Pancreas (tissue), 10 donors: ENCODE data around the gene CLN5. TPM values are rescaled to one million over a fixed set of nuclear protein-coding genes. Genes with fewer than 3 reads are reported as not detected.
"Not testable (repeated sequence)": the region's sequence is repeated elsewhere in the genome, so short reads cannot be mapped to it uniquely, and the experiment has no call there.

Source experiments
- ATAC-seq, 4 donors: fragments of 200-7000 bp; cut with Tn5 transposase; one replicate each; pipeline versions ENCODE4 v1.8.0 to v1.9.1; 2020; ENCODE audit warnings: mild to moderate bottlenecking in 4 of 4, moderate library complexity in 4 of 4
- DNase-seq, 6 donors: peaks; one replicate each; pipeline ENCODE4 v3.0.0-alpha.2; 2020
- FAIRE-seq: peaks from 2 replicates; lab custom pipeline; 2012; peaks lifted over from hg19 to GRCh38; lab: Jason Lieb, UNC
- H3K27ac ChIP-seq, 4 donors: fragments of 200-600 bp; sonication (generic); 1 replicate in 3 of 4; 2 replicates in 1 of 4; pipeline versions ENCODE4 v1.5.0 to v1.8.0; 2020
- H3K27me3 ChIP-seq, 4 donors: fragments of 200-600 bp; one replicate each; pipeline ENCODE4 v1.8.0; 2021
- H3K36me3 ChIP-seq, 3 donors: fragments of 200-600 bp; sonication (generic) in 1 of 3; one replicate each; pipeline versions ENCODE4 v1.5.0 to v1.8.0; 2020 to 2021
- H3K4me1 ChIP-seq, 3 donors: fragments of 200-600 bp; one replicate each; pipeline ENCODE4 v1.8.0; 2021
- H3K4me3 ChIP-seq, 4 donors: fragments of 200-600 bp; sonication (generic) in 2 of 4; one replicate each; pipeline versions ENCODE4 v1.5.0 to v1.8.0; 2020 to 2021
- H3K9me3 ChIP-seq, 4 donors: fragments of 200-600 bp; one replicate each; pipeline ENCODE4 v1.8.0; 2021
- CTCF ChIP-seq, 4 donors: fragments of 200-600 bp; sonication (generic) in 3 of 4; IDR thresholded peaks; one replicate each; pipeline versions ENCODE4 v1.5.0 to v1.8.0; 2021; ENCODE audit warnings: antibody characterized with exemption in 4 of 4
- WGBS, 2 donors: extraction: QIAGEN DNeasy Blood & Tissue Kit; methylation state at CpG; one replicate each; pipeline ENCODE4 v1.1.7; 2013; 5-methylcytosine and 5-hydroxymethylcytosine counted together
- intact Hi-C, 3 donors: fragments of 100-400 bp; cut with DNase I; formaldehyde crosslinking; loops; one replicate each; pipeline versions ENCODE4 v1.11.1 to v1.14.2; 2022
- polyA plus RNA-seq, 2 donors: library from polyadenylated mRNA; stranded (reverse); fragments of 200-250 nt; gene quantifications; one replicate each; pipeline ENCODE4 v1.2.3, GENCODE V29; 2013
- total RNA-seq, 6 donors: library from RNA; stranded (reverse); fragmentation: NEBNext Ultra II Directional in 4 of 6; extraction: Animal tissue kit (Norgen Biotek cat#: 25700) in 4 of 6; gene quantifications; one replicate each; pipeline versions ENCODE4 v1.2.1 to v1.2.4, GENCODE V29; 2021 to 2023
- donor health status: healthy with polysubstance abuse.
- donor health status: DM: no; HTN: no; CAD: no; lungs with moderate emphysema.
- donor health status: DM: no; HTN: no; CAD: no.
- donor health status: control.
- donor health status: control.
- donor health status: Bipolar disorder and iron deficiency.
- donor health status: DM: yes; HTN: yes; CAD: no.
- donor health status: DM: no; HTN: no; CAD: no.
- donor health status: DM: no; HTN: no; CAD: no.
- donor health status: DM: yes; HTN: yes; CAD: no.

CLN5 gene
- total and polyA plus RNA-seq, 8 donors = 9.1 to 24.3 (median 18.1) TPM

GRCh38 chr13:76958841-76959432, 32.9 kb upstream of the CLN5 start:
- TF ChIP-seq CTCF (IDR thresholded peaks at IDR 0.05) = no peak
- no peaks in the 10 kb centered on the region for H3K4me1 ChIP-seq
- H3K36me3 ChIP-seq = no peaks in the 10 kb centered on the region

GRCh38 chr13:76959734-76960133, 32.1 kb upstream of the CLN5 start:
- DNase-seq, FAIRE-seq, H3K27ac ChIP-seq, H3K36me3 ChIP-seq, H3K9me3 ChIP-seq, intact Hi-C loops, ATAC-seq, H3K4me1 ChIP-seq, H3K4me3 ChIP-seq, H3K27me3 ChIP-seq: not testable (repeated sequence)

More at GRCh38 chr13:76958841-76959432, 32.9 kb upstream of the CLN5 start:
- DNase-seq = no peak
- no peak for FAIRE-seq
- Histone ChIP-seq H3K9me3 (no peaks in the 10 kb centered on the region), H3K27ac (no peak overlapping the region), H3K27me3 (no peaks in the 10 kb centered on the region), H3K4me3 (no peak overlapping the region)
- intact Hi-C loops = no loop called here
- 29 to 50% methylated on average over 4 of the region's 4 CpGs for WGBS, 2 donors
- no peak for ATAC-seq

- H3K9me3 ChIP-seq = no peaks in the 10 kb centered on the region
- no peak for TF ChIP-seq CTCF (IDR thresholded peaks at IDR 0.05)
- no peak overlapping the region for H3K4me3 ChIP-seq
- peak in 2 of 4 donors; percentile 28 to 54 for ATAC-seq
- intact Hi-C loops = no loop called here
- no peak overlapping the region for H3K27ac ChIP-seq
- WGBS, 2 donors = 63 to 69% methylated on average over 6 of the region's 6 CpGs
- peaks cover 0 to 3% (median 0%) of the 10 kb centered on the region in 4 donors for H3K27me3 ChIP-seq
- no peaks in the 10 kb centered on the region for H3K36me3 ChIP-seq
- DNase-seq = peak in 1 of 6 donors; percentile 24
- no peaks in the 10 kb centered on the region for H3K4me1 ChIP-seq
- FAIRE-seq = no peak
Measured at GRCh38 chr13:76965759-76966421, 26.0 kb upstream of the CLN5 start.

GRCh38 chr13:76967031-76967430, 24.9 kb upstream of the CLN5 start:
- intact Hi-C loops = no loop called here
- ATAC-seq (no peak), DNase-seq (no peak), FAIRE-seq (no peak)
- H3K36me3 ChIP-seq = no peaks in the 10 kb centered on the region
- H3K27ac ChIP-seq = no peak overlapping the region
- TF ChIP-seq CTCF (IDR thresholded peaks at IDR 0.05) = no peak
- no peaks in the 10 kb centered on the region for H3K9me3 ChIP-seq
- WGBS, 2 donors = 54 to 61% methylated on average over 6 of the region's 6 CpGs
- H3K4me1 ChIP-seq = no peaks in the 10 kb centered on the region
- H3K4me3 ChIP-seq = no peak overlapping the region
- peaks cover 0 to 4% (median 0%) of the 10 kb centered on the region in 4 donors for H3K27me3 ChIP-seq

- Histone ChIP-seq H3K27me3 (peaks cover 0 to 4% (median 0%) of the 10 kb centered on the region in 4 donors), H3K9me3 (no peaks in the 10 kb centered on the region), H3K27ac (no peak overlapping the region), H3K36me3 (no peaks in the 10 kb centered on the region), H3K4me1 (no peaks in the 10 kb centered on the region), H3K4me3 (no peak overlapping the region)
- no peak for ATAC-seq
- no peak for TF ChIP-seq CTCF (IDR thresholded peaks at IDR 0.05)
- 73 to 86% methylated on average over 6 of the region's 6 CpGs for WGBS, 2 donors
- DNase-seq = no peak
- intact Hi-C loops = no loop called here
- no peak for FAIRE-seq
Measured at GRCh38 chr13:76968041-76968440, 23.8 kb upstream of the CLN5 start.
